COR-L47 (cell line): ENCODE results near the gene NDUFS8.

Experiments used
- DNase-seq: peaks from one replicate; lab custom pipeline; 2025; lab: John Stamatoyannopoulos, UW

The NDUFS8 gene

DNA sequence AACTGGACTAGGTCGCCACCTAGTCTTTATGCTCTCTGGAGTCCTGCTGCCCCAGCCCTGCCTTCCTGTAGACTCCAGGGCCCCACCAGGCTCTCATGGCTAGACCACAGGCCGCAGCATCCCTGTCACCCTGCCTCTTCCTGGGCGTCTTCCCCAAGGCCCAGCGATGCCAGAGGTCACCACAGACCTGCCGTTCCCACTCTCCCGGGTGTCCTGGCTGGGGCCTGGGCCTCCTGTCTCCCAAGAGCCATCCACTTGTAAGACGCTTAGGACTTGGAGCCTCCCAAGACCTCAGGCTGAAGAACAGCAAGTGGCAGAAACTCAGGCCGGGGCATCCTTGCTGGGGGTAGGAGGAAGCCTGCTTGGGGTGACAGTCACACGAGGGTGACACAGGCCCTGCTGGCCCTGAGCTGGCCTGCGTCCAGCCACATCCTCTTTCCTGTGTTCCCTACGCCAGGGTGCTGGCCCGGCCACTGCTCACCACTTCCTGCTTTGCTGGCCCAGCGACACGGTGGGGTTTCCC is 6.3 kb downstream of the NDUFS8 start:
- DNase-seq = no peak

- DNase-seq = no peak
These were observed 7.1 kb downstream of the NDUFS8 start for GRCh38 chr11:68037411-68038225.

- DNase-seq = no peak
These were observed 7.8 kb downstream of the NDUFS8 start for GRCh38 chr11:68038226-68038717.

- no peak for DNase-seq
These were observed 8.4 kb downstream of the NDUFS8 start, which contains the start of gene TCIRG1 for GRCh38 chr11:68038718-68039525. Gene TCIRG1, plus strand, starts transcription at chr11:68039025. Its CDS starts 2,247 bp downstream, at chr11:68041272.

GRCh38 chr11:68039526-68040086 is 9.1 kb downstream of the NDUFS8 start:
- DNase-seq = no peak

- DNase-seq = no peak
These were observed 9.8 kb downstream of the NDUFS8 start for GRCh38 chr11:68040101-68040956.

DNA sequence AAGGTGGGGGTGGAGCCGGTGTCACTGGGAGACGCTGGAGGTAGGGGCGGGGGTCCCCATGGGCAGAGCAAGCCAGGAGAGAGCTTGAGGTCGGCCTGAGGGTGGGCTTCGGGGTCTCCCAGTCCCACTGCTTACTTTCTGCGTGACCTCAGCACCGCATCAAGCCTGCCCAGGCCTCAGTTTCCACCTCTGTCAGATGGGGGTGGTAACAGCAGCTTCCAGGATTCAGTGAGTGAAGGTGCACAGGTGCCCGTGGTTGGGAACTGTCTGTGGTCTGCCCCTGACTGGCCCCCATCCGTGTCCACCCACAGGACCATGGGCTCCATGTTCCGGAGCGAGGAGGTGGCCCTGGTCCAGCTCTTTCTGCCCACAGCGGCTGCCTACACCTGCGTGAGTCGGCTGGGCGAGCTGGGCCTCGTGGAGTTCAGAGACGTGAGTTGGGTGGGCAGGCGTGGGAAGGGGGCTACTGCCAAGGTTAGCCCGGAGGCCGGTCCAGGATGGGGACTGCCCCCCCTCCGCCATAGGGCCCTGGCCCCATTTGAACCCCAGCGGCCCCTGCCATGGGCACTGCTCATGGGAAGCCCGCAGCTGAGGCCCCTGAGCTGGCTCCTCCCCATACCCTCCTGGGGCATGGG is 10.6 kb downstream of the NDUFS8 start:
- DNase-seq = no peak

DNA sequence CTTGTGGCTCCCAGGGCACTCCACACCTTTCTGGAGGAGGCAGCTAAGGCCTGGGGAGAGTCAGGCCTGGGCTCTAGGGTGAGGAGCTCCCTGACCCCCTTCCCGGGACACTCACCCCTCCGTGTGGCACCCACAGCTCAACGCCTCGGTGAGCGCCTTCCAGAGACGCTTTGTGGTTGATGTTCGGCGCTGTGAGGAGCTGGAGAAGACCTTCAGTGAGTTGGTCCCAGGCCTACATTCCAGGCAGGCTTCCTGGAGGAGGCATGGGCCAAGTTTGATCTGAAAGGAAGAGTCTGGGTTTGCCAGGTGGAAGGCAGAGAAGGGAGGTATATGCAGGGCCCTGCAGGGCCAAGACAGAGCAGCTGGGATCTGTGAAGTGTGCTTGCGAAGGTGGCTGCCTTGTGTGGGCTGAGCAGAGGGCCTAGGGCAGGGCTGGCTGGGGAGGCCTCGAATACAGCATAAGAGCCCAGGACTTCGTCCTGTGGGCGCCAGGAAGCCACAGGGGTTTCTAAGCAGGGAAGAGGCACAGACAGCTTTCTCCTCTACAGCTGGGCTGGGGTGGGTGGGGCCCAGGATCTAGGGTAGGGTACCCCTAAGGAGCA is 11.2 kb downstream of the NDUFS8 start:
- DNase-seq = no peak

DNA sequence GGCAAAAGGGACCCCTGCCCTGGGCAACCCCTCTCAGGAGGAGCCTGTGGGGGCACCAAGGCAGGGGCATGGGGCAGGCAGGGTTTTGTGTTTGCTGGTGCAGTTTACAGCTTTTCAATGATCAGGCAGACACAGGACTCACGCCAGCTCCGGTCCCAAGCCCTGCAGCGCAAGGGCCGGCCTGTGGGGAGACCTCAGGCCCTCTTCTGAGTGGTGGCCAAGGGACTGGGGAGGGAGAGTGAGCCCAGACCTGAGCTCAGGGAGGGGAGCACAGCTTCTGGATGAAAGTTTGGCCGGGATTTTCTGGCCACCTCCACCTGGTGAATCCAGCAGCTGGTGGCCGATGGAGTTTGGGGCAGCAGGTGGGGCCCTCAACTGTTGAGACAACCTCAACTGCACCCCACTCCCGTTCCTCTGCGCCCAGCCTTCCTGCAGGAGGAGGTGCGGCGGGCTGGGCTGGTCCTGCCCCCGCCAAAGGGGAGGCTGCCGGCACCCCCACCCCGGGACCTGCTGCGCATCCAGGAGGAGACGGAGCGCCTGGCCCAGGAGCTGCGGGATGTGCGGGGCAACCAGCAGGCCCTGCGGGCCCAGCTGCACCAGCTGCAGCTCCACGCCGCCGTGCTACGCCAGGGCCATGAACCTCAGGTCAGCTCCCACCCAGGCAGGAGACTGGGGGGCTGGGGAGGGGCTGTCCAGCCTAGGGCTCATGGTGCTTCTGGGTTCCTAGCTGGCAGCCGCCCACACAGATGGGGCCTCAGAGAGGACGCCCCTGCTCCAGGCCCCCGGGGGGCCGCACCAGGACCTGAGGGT is 11.9 kb downstream of the NDUFS8 start:
- no peak for DNase-seq

DNA sequence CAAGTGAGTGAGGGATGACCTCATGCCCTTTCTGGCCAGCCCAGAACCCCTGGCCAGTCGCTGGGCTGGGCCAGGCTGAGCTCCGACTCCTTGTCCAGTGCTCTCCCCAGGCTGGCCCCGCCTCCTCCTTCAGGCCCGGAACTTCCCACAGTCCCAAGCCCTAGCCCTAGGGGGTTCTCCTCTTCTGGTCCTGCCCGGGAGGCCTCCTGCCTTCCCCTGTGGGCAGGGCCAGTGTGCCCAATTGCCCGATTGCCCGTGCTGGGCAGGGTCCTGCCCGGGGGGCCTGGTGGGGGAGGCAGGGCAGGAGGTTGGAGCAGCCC is 12.5 kb downstream of the NDUFS8 start:
- DNase-seq = no peak

- no peak for DNase-seq
These were observed 13.1 kb downstream of the NDUFS8 start for GRCh38 chr11:68043349-68044144.

GRCh38 chr11:68044145-68044813 is 13.8 kb downstream of the NDUFS8 start:
- DNase-seq = no peak

GRCh38 chr11:68044898-68045351 is 14.4 kb downstream of the NDUFS8 start:
- no peak for DNase-seq

DNA sequence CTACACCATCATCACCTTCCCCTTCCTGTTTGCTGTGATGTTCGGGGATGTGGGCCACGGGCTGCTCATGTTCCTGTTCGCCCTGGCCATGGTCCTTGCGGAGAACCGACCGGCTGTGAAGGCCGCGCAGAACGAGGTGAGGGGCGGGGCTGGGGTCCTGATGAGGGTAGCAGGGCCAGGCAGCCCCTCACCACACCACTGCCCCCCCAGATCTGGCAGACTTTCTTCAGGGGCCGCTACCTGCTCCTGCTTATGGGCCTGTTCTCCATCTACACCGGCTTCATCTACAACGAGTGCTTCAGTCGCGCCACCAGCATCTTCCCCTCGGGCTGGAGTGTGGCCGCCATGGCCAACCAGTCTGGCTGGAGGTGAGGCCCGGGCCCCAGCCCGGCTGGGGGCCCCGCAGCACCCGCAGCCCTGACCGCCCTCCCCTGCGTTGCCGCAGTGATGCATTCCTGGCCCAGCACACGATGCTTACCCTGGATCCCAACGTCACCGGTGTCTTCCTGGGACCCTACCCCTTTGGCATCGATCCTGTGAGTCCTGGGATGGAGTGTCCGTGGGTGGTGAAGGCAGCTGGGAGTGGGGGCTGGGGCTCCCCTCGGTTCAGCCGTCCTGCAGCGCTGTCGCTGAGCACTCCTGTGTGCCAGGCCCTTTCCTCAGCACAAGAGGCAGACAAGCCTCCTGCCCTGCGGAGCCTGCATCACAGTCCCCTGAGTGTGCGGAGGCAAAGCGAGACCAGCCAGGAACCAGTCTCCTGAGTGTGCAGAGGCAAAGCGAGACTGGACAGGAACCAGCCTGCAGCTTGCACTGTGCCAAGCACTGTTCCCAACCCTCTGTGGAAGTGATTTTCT is 17.2 kb downstream of the NDUFS8 start:
- no peak for DNase-seq

DNA sequence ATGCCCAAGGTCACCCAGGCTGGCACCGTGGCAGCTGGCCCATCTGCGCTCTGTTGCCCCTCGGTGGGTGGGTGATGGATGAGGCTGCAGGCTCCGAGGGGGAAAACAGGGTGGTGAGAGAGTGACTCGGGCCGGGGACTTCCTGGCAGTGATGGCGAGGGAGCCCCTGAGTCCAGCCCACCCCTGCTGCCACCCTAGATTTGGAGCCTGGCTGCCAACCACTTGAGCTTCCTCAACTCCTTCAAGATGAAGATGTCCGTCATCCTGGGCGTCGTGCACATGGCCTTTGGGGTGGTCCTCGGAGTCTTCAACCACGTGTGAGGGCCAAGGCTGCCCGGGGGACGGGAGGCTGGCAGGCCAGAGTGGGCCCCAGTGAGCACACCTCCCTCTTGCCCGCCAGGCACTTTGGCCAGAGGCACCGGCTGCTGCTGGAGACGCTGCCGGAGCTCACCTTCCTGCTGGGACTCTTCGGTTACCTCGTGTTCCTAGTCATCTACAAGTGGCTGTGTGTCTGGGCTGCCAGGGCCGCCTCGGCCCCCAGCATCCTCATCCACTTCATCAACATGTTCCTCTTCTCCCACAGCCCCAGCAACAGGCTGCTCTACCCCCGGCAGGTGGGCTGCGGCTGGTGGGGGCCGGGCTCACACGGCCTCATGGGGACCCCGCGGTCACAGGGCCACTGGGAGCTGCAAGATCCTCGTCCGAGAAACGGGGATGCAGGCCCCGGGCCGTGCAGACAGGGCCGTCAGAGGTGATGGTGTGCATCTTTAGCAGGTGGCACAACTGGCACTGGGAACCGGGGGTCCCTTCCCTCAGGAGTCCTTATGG is 18.4 kb downstream of the NDUFS8 start:
- DNase-seq = no peak
